Ovary (tissue), 9 donors: ENCODE measurements around the gene DEFB132. TPM values are rescaled to one million over a fixed set of nuclear protein-coding genes. Genes with fewer than 3 reads are reported as not detected.
A peak's percentile ranks its signal among the peaks of the same experiment; 100 is the strongest.

Source experiments
- DNase-seq, 5 donors: peaks; one replicate each; pipeline ENCODE4 v3.0.0-alpha.2; 2019 to 2020
- H3K27ac ChIP-seq, 2 donors: fragments of 200-600 bp; one replicate each; pipeline versions ENCODE4 v1.5.1 to v1.8.0; 2019 to 2022
- H3K27me3 ChIP-seq: fragments of 200-600 bp; one replicate; pipeline ENCODE4 v1.8.0; 2022
- H3K36me3 ChIP-seq: fragments of 200-600 bp; sonication (generic); one replicate; pipeline ENCODE4 v1.5.1; 2019
- H3K4me1 ChIP-seq: one replicate; pipeline ENCODE4 v1.8.1; 2013; ENCODE audit warnings: mild to moderate bottlenecking, moderate library complexity; ENCODE audit not compliant: insufficient read depth
- H3K4me3 ChIP-seq: fragments of 200-600 bp; sonication (generic); one replicate; pipeline ENCODE4 v1.5.1; 2017
- H3K9me3 ChIP-seq, 2 donors: fragments of 200-600 bp in 1 of 2; sonication (generic) in 1 of 2; one replicate each; pipeline versions ENCODE4 v1.5.1 to v1.8.1; 2013 to 2019; ENCODE audit warnings: mild to moderate bottlenecking in 1 of 2, moderate library complexity in 1 of 2
- CTCF ChIP-seq, 3 donors: fragments of 450-650 bp in 2 of 3; fragments of 200-600 bp in 1 of 3; IDR thresholded peaks; one replicate each; pipeline versions ENCODE4 v1.5.1 to v1.8.0; 2016 to 2022; ENCODE audit warnings: antibody characterized with exemption in 3 of 3, mild to moderate bottlenecking in 1 of 3
- EP300 ChIP-seq: sonication (generic); formaldehyde crosslinking; IDR thresholded peaks from one replicate; pipeline ENCODE4 v1.6.1; 2017; ENCODE audit warnings: antibody characterized with exemption
- POLR2A ChIP-seq: fragments of 450-650 bp; IDR thresholded peaks from one replicate; pipeline ENCODE4 v1.6.1; 2017; ENCODE audit warnings: antibody characterized with exemption, mild to moderate bottlenecking, moderate library complexity
- WGBS, 3 donors: extraction: QIAGEN DNeasy Blood & Tissue Kit in 1 of 3; methylation state at CpG; one replicate each; pipeline versions ENCODE4 v1.1.5 to v1.1.7; 2013 to 2017; 5-methylcytosine and 5-hydroxymethylcytosine counted together
- intact Hi-C, 4 donors: fragments of 100-400 bp; cut with DNase I; formaldehyde crosslinking; loops; one replicate each; pipeline versions ENCODE4 v1.11.0 to v1.15.1; 2022 to 2023
- polyA plus RNA-seq, 2 donors: library from polyadenylated mRNA; stranded (reverse); fragments of 200-250 nt in 1 of 2; fragments of 350-450 nt in 1 of 2; fragmentation: Illumina TruSeq in 1 of 2; extraction: RNeasy Lipid Tissue Mini Kit (QIAGEN cat#74804) in 1 of 2; gene quantifications; one replicate each; pipeline ENCODE4 v1.2.3, GENCODE V29; 2013 to 2014
- total RNA-seq, 7 donors: library from RNA; depleted of rRNA in 2 of 7; stranded (reverse); fragments of >200 nt in 2 of 7; fragmentation: NEBNext Ultra II Directional in 3 of 7; extraction: Animal tissue kit (Norgen Biotek cat#: 25700) in 3 of 7; gene quantifications; one replicate each; pipeline versions ENCODE4 v1.1.0 to v1.2.4, GENCODE V29; 2016 to 2023
- donor health status: DM: no; HTN: no; CAD: no; lungs with moderate emphysema.
- donor health status: DM: no; HTN: no; CAD: no.
- donor health status: Bipolar disorder and iron deficiency.
- donor health status: DM: yes; HTN: yes; CAD: no.
- donor health status: DM: no; HTN: no; CAD: no.
- donor health status: DM: yes; HTN: yes; CAD: no.

Gene DEFB132
- total and polyA plus RNA-seq, 9 donors, result not detected

DNA sequence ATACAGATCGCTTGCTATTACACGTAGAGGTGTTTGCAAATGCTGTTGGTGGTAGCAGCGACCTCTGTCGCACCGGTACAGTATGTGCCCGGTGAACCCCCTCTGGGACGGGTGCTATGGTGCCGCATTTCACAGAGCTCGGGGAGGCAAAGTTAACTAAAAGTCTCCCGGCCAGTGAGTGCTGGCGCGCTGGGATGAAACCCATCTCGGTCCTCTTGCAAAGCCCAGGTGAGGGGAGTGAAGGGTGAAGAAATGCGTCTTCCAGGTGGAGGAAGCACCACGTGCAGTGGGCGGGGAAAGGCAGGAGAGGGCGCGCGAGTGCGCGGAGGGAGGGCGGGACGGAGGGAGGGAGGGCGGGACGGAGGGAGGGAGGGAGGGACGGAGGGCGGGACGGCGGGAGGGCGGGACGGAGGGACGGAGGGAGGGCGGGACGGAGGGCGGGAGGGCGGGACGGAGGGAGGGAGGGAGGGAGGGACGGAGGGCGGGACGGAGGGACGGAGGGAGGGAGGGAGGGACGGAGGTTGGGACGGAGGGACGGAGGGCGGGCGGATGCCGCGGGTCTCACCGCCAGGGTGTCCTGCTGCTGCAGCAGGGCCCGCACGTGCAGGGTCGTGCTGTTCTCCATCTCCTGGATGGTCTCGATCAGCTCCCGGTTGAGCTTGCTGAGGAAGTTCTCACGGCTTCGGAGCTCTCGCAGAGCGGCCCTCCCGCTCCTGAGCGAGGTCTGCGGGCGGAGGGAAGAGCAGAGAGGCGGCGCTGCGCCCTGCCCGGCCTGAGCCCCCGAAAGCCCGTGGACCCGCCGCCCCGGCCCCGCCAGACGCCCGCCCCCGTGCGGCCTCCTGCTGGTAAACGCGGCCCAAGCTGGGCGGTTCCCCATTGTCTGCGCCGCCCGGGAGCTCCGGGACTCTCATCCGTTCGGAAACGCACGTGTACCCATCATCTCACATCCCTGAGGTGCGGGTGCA lies 21.4 kb downstream of the DEFB132 start:
- Histone ChIP-seq H3K4me1 (no peaks in the 10 kb centered on the region), H3K4me3 (no peak overlapping the region), H3K36me3 (no peaks in the 10 kb centered on the region), H3K27ac (no peak overlapping the region), H3K27me3 (no peaks in the 10 kb centered on the region), H3K9me3 (no peaks in the 10 kb centered on the region)
- TF ChIP-seq EP300 (no peak), POLR2A (no peak), CTCF (IDR thresholded peaks at IDR 0.05) (peak in 1 of 3 donors; percentile 16)
- WGBS, 3 donors, result 23 to 89% (median 31%) methylated on average over 63 to 70 of the region's 88 CpGs
- peak; percentile 48 to 71 (median 63) for DNase-seq
- intact Hi-C loops, result no loop called here

- intact Hi-C loops, result loop anchor here in 2 of 4 donors (10.0 kb wide), 2 partner anchors 51 to 361 kb away; no protein-coding TSS in a partner anchor
Measured at GRCh38 chr20:284172-284571, 26.6 kb downstream of the DEFB132 start.

DNA sequence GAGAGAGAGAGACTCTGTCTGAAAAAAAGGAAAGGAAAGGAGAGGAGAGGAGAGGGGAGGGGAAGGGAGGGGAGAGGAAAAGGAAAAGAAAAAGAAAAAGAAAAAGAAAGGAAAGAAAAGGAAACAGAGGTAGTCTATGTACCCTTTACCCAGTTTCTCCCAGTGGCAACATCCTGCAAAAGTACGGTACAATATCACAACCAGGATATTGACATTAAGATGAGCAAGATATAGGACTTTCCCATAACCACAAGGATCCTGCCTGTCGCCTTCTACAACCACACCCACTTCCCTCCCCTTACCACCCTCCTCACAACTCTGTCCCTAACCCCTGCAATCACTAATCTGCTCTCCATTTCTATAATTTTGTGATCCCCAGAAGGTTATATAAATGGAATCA lies 29.0 kb downstream of the DEFB132 start:
- no peak overlapping the region for H3K27ac ChIP-seq
- intact Hi-C loops, result loop anchor here in 2 of 4 donors (10.0 kb wide), 2 partner anchors 48 to 358 kb away; no protein-coding TSS in a partner anchor
- WGBS, 3 donors, result 78 to 95% (median 90%) methylated on average over 2 of the region's 2 CpGs

More at GRCh38 chr20:284172-284571, 26.6 kb downstream of the DEFB132 start:
- no peak for DNase-seq
- WGBS, 3 donors, result 51 to 63% (median 52%) methylated on average over 3 of the region's 3 CpGs
- H3K9me3 ChIP-seq, result no peaks in the 10 kb centered on the region
- H3K27ac ChIP-seq, result no peak overlapping the region
- no peaks in the 10 kb centered on the region for H3K36me3 ChIP-seq
- TF ChIP-seq EP300 (no peak), CTCF (IDR thresholded peaks at IDR 0.05) (no peak), POLR2A (no peak)
- H3K4me3 ChIP-seq, result no peak overlapping the region
- no peaks in the 10 kb centered on the region for H3K27me3 ChIP-seq
- no peaks in the 10 kb centered on the region for H3K4me1 ChIP-seq

More for the DNA sequence above, 29.0 kb downstream of the DEFB132 start:
- no peak for DNase-seq
- Histone ChIP-seq H3K4me1 (no peaks in the 10 kb centered on the region), H3K9me3 (no peaks in the 10 kb centered on the region), H3K4me3 (no peak overlapping the region), H3K27me3 (no peaks in the 10 kb centered on the region), H3K36me3 (no peaks in the 10 kb centered on the region)
- TF ChIP-seq EP300 (no peak), POLR2A (no peak), CTCF (IDR thresholded peaks at IDR 0.05) (no peak)
